C4-2B (cell line): Measurements from ENCODE around the gene FAM81B.

Experiments
- ZFX ChIP-seq: fragments of 450-650 bp; IDR thresholded peaks from 2 replicates; pipeline ENCODE4 v1.6.1; 2017
- TF ChIP-seq, protein P1 (sequence below): fragments of 450-650 bp; conservative IDR thresholded peaks from 2 replicates; pipeline ENCODE4 v1.5.1; 2017; ENCODE audit warnings: mild to moderate bottlenecking

DNA sequence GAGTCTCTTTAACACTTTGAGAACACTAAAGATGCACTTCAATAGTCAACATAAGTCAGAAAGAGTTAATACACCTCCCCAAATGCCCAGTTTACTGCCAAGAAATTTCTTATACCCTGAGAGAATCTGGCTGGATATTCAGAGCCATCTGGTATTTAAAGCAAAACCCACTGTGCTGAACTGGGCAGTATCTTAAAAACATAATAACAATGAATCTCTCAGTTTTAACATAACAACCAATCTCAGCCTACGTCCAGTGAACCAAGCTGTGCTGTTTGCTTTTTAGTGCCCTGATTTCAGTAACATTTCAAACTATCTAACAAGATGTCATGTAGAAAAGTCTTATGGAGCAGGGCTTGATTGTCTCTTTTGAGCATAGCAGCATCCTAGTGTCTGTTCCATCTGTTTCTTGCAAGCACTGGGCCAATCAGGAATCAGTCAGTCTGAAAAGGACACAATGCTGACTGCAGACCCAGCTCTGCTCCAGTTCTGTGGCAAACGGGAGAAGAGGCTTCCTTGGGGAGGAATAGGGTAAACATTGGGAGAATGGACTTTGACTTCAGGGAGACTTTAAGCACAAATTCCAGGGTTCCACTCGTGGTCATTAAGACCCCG lies 43.6 kb upstream of the FAM81B start:
- TF ChIP-seq, protein P1, sequence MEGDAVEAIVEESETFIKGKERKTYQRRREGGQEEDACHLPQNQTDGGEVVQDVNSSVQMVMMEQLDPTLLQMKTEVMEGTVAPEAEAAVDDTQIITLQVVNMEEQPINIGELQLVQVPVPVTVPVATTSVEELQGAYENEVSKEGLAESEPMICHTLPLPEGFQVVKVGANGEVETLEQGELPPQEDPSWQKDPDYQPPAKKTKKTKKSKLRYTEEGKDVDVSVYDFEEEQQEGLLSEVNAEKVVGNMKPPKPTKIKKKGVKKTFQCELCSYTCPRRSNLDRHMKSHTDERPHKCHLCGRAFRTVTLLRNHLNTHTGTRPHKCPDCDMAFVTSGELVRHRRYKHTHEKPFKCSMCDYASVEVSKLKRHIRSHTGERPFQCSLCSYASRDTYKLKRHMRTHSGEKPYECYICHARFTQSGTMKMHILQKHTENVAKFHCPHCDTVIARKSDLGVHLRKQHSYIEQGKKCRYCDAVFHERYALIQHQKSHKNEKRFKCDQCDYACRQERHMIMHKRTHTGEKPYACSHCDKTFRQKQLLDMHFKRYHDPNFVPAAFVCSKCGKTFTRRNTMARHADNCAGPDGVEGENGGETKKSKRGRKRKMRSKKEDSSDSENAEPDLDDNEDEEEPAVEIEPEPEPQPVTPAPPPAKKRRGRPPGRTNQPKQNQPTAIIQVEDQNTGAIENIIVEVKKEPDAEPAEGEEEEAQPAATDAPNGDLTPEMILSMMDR: no peak
- no peak for TF ChIP-seq ZFX
